Measurements from ENCODE around the gene C2CD4C. TPM values are rescaled to one million over a fixed set of nuclear protein-coding genes. Genes with fewer than 3 reads are reported as not detected.

The C2CD4C gene
- total RNA-seq, 1 experiment from 2014 or later = 7.1 TPM

DNA sequence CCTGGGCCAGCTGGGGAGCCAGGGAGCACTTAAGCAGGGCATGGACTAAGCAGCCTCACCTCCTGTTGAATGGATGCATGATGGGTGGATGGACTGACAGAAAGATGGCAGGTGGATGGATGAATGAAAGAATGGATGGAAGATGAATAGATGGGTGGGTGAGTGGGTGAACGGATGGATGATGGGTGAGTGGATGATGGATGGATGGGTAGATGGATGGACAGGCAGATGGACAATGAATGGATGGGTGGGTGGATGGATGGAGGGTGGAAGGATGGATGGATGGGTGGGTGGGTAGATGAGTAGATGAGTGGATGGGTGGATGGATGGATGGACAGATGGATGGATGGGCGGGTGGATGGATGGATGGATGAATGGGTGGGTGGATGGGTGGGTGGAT, 33.1 kb upstream of the C2CD4C start:
- TF ChIP-seq CEBPB (IDR thresholded peaks at IDR 0.05; ENCODE audit: low read depth) = no peak
- TF ChIP-seq TCF7L2 (IDR thresholded peaks at IDR 0.05; ENCODE audit: borderline replicate concordance, extremely low read depth, insufficient read depth, insufficient read length) = no peak
- no peak for TF ChIP-seq ATF3 (IDR thresholded peaks at IDR 0.05)
- no peak for TF ChIP-seq EZH2 (IDR thresholded peaks at IDR 0.05)
- TF ChIP-seq SP1 (IDR thresholded peaks at IDR 0.05; ENCODE audit: low read depth) = no peak
- no peak for TF ChIP-seq POLR2AphosphoS5 (IDR thresholded peaks at IDR 0.05; ENCODE audit: low read depth, low read length)
- no peak for TF ChIP-seq ELF1 (IDR thresholded peaks at IDR 0.05; ENCODE audit: borderline replicate concordance, low read depth)
- no peak for TF ChIP-seq ZNF274 (IDR thresholded peaks at IDR 0.05; ENCODE audit: low read depth, low read length)
- TF ChIP-seq, protein P1, sequence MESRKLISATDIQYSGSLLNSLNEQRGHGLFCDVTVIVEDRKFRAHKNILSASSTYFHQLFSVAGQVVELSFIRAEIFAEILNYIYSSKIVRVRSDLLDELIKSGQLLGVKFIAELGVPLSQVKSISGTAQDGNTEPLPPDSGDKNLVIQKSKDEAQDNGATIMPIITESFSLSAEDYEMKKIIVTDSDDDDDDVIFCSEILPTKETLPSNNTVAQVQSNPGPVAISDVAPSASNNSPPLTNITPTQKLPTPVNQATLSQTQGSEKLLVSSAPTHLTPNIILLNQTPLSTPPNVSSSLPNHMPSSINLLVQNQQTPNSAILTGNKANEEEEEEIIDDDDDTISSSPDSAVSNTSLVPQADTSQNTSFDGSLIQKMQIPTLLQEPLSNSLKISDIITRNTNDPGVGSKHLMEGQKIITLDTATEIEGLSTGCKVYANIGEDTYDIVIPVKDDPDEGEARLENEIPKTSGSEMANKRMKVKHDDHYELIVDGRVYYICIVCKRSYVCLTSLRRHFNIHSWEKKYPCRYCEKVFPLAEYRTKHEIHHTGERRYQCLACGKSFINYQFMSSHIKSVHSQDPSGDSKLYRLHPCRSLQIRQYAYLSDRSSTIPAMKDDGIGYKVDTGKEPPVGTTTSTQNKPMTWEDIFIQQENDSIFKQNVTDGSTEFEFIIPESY (IDR thresholded peaks at IDR 0.05; ENCODE audit: extremely low read depth, insufficient replicate concordance, low read length) = no peak
- TF ChIP-seq, protein P2, sequence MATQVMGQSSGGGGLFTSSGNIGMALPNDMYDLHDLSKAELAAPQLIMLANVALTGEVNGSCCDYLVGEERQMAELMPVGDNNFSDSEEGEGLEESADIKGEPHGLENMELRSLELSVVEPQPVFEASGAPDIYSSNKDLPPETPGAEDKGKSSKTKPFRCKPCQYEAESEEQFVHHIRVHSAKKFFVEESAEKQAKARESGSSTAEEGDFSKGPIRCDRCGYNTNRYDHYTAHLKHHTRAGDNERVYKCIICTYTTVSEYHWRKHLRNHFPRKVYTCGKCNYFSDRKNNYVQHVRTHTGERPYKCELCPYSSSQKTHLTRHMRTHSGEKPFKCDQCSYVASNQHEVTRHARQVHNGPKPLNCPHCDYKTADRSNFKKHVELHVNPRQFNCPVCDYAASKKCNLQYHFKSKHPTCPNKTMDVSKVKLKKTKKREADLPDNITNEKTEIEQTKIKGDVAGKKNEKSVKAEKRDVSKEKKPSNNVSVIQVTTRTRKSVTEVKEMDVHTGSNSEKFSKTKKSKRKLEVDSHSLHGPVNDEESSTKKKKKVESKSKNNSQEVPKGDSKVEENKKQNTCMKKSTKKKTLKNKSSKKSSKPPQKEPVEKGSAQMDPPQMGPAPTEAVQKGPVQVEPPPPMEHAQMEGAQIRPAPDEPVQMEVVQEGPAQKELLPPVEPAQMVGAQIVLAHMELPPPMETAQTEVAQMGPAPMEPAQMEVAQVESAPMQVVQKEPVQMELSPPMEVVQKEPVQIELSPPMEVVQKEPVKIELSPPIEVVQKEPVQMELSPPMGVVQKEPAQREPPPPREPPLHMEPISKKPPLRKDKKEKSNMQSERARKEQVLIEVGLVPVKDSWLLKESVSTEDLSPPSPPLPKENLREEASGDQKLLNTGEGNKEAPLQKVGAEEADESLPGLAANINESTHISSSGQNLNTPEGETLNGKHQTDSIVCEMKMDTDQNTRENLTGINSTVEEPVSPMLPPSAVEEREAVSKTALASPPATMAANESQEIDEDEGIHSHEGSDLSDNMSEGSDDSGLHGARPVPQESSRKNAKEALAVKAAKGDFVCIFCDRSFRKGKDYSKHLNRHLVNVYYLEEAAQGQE (IDR thresholded peaks at IDR 0.05; ENCODE audit: low read depth) = no peak
- TF ChIP-seq MAX (IDR thresholded peaks at IDR 0.05) = no peak
- TF ChIP-seq JUND (IDR thresholded peaks at IDR 0.05) = no peak
- no peak for TF ChIP-seq EGR1 (IDR thresholded peaks at IDR 0.05; ENCODE audit: low read depth)
- TF ChIP-seq ZFX (IDR thresholded peaks at IDR 0.05) = no peak
- no peak for TF ChIP-seq YY1 (IDR thresholded peaks at IDR 0.05; ENCODE audit: extremely low read depth, insufficient replicate concordance, low read depth, low read length)
- no peak for TF ChIP-seq SRF (IDR thresholded peaks at IDR 0.05; ENCODE audit: low read depth)
- no peak for TF ChIP-seq FOSL1 (IDR thresholded peaks at IDR 0.05; ENCODE audit: low read depth)
- TF ChIP-seq EZH2phosphoT487 (IDR thresholded peaks at IDR 0.05; ENCODE audit: borderline replicate concordance) = no peak
- TF ChIP-seq SIN3A (IDR thresholded peaks at IDR 0.05; ENCODE audit: low read depth) = no peak
- no peaks in the 10 kb centered on the region for H3K27me3 ChIP-seq (ENCODE audit: insufficient read depth, low read length)

More for the DNA sequence above, 33.1 kb upstream of the C2CD4C start:
- DNase-seq (ENCODE audit: low read depth, low spot score) (no peak), ATAC-seq (no peak)
- CTCF ChIA-PET = no interaction called here
- H3K36me3 ChIP-seq (ENCODE audit: control insufficient read depth in 1 of 2, insufficient read depth in 2 of 2, low read length in 2 of 2) = no peaks in the 10 kb centered on the region
- BruUV-seq (replicated peaks) = no TSS peak
- no peak overlapping the region for H3K27ac ChIP-seq (ENCODE audit: low read depth, low read length)
- no peak overlapping the region for H3K4me2 ChIP-seq (ENCODE audit: low read length)
- intact Hi-C loops (cut with micrococcal nuclease) = no loop called here
- H3K9me2 ChIP-seq (ENCODE audit: insufficient read depth) = no peaks in the 10 kb centered on the region
- no peaks in the 10 kb centered on the region for H3K4me1 ChIP-seq (ENCODE audit: control insufficient read depth in 1 of 2, insufficient read depth in 2 of 2, low read length in 2 of 2)
- H3K9ac ChIP-seq (ENCODE audit: low read length) = no peak overlapping the region
- POLR2A ChIA-PET = no interaction called here
- no peaks in the 10 kb centered on the region for H4K20me1 ChIP-seq (ENCODE audit: insufficient read depth)
- no peak overlapping the region for H3K4me3 ChIP-seq (replicated peaks in 1 of 2; ENCODE audit: low read depth in 1 of 2, low read length in 2 of 2)
- no peaks in the 10 kb centered on the region for H3K79me2 ChIP-seq (ENCODE audit: insufficient read depth, low read length)
- no peaks in the 10 kb centered on the region for H3K9me3 ChIP-seq (ENCODE audit: control insufficient read depth in 1 of 2, insufficient read depth in 1 of 2, low read depth in 1 of 2, low read length in 2 of 2)
- H2AFZ ChIP-seq (ENCODE audit: low read depth, low read length, poor library complexity, severe bottlenecking) = no peak overlapping the region
- RAD21 ChIA-PET (ENCODE audit: low non-redundant PET in 1 of 2, low total read pairs in 2 of 2, uncharacterized antibody in 2 of 2, unreplicated experiment in 2 of 2) = no interaction called here

Measured in HCT116 (cell line).